Activated T-cell treated with anti-CD3 and anti-CD28 coated beads, Interleukin-2, amount 50 U/mL, for 72 hours (primary cell): ENCODE measurements around the gene KCTD1. TPM values are rescaled to one million over a fixed set of nuclear protein-coding genes. Genes with fewer than 3 reads are reported as not detected.

Source experiments
- ATAC-seq, 2 donors: fragments of 150-1000 bp; cut with Tn5 transposase; replicated peaks in 1 of 2; 2 replicates each; pipeline ENCODE4 v1.10.0; 2021; ENCODE audit warnings: moderate library complexity in 2 of 2, mild to moderate bottlenecking in 1 of 2
- DNase-seq, 2 donors: peaks; one replicate each; pipeline ENCODE4 v3.0.0; 2021 to 2022; ENCODE audit warnings: mixed read lengths in 1 of 2
- H3K27ac Mint-ChIP-seq: one replicate; pipeline ENCODE4 v1.8.0; 2022; ENCODE audit warnings: mild to moderate bottlenecking, moderate library complexity, mixed read lengths
- H3K27me3 Mint-ChIP-seq: one replicate; pipeline ENCODE4 v1.8.0; 2022; ENCODE audit warnings: low read depth, mixed read lengths
- H3K36me3 Mint-ChIP-seq, 2 donors: one replicate each; pipeline ENCODE4 v1.8.0; 2022; ENCODE audit warnings: mixed read lengths in 2 of 2, mild to moderate bottlenecking in 1 of 2; ENCODE audit not compliant: insufficient read depth in 2 of 2
- H3K4me1 Mint-ChIP-seq: one replicate; pipeline ENCODE4 v1.8.0; 2022; ENCODE audit warnings: low read depth, mixed read lengths
- H3K4me3 Mint-ChIP-seq, 2 donors: one replicate each; pipeline ENCODE4 v1.8.0; 2022; ENCODE audit warnings: mild to moderate bottlenecking in 2 of 2, mixed read lengths in 2 of 2, moderate library complexity in 2 of 2
- H3K9me3 Mint-ChIP-seq, 2 donors: one replicate each; pipeline ENCODE4 v1.8.0; 2022; ENCODE audit warnings: mixed read lengths in 2 of 2
- total RNA-seq, 2 donors: library from RNA; stranded (reverse); gene quantifications; one replicate each; pipeline ENCODE4 v1.2.3, GENCODE V29; 2022

The KCTD1 gene
- total RNA-seq, 2 donors from 2014 or later = 6.0 to 7.6 TPM

GRCh38 chr18:26524504-26525351, 23.6 kb downstream of the KCTD1 start:
- no peak overlapping the region for H3K4me3 Mint-ChIP-seq
- no peaks in the 10 kb centered on the region for H3K27me3 Mint-ChIP-seq

GRCh38 chr18:26524002-26524401, 24.4 kb downstream of the KCTD1 start:
- Mint-ChIP-seq H3K36me3 (no peaks in the 10 kb centered on the region), H3K27me3 (no peaks in the 10 kb centered on the region), H3K27ac (no peak overlapping the region), H3K9me3 (no peaks in the 10 kb centered on the region), H3K4me1 (no peaks in the 10 kb centered on the region), H3K4me3 (no peak overlapping the region)
- DNase-seq = no peak
- no peak for ATAC-seq

More at GRCh38 chr18:26524504-26525351, 23.6 kb downstream of the KCTD1 start:
- H3K9me3 Mint-ChIP-seq = peaks cover 0 to 4% of the 10 kb centered on the region in 2 donors
- ATAC-seq (no peak), DNase-seq (no peak)
- H3K36me3 Mint-ChIP-seq = no peaks in the 10 kb centered on the region
- no peak overlapping the region for H3K27ac Mint-ChIP-seq
- no peaks in the 10 kb centered on the region for H3K4me1 Mint-ChIP-seq

- no peaks in the 10 kb centered on the region for H3K9me3 Mint-ChIP-seq
- no peak for DNase-seq
- no peak overlapping the region for H3K4me3 Mint-ChIP-seq
- no peak for ATAC-seq
- no peaks in the 10 kb centered on the region for H3K36me3 Mint-ChIP-seq
- H3K4me1 Mint-ChIP-seq = no peaks in the 10 kb centered on the region
- no peak overlapping the region for H3K27ac Mint-ChIP-seq
- no peaks in the 10 kb centered on the region for H3K27me3 Mint-ChIP-seq
These were observed 26.7 kb downstream of the KCTD1 start for GRCh38 chr18:26521617-26522016.

GRCh38 chr18:26520974-26521373, 27.4 kb downstream of the KCTD1 start:
- no peaks in the 10 kb centered on the region for H3K9me3 Mint-ChIP-seq

GRCh38 chr18:26519114-26519513, 29.2 kb downstream of the KCTD1 start:
- ATAC-seq = no peak
- Mint-ChIP-seq H3K27me3 (no peaks in the 10 kb centered on the region), H3K4me1 (no peaks in the 10 kb centered on the region), H3K27ac (no peak overlapping the region), H3K9me3 (no peaks in the 10 kb centered on the region), H3K36me3 (no peaks in the 10 kb centered on the region), H3K4me3 (no peak overlapping the region)
- no peak for DNase-seq

More at GRCh38 chr18:26520974-26521373, 27.4 kb downstream of the KCTD1 start:
- Mint-ChIP-seq H3K4me1 (no peaks in the 10 kb centered on the region), H3K27me3 (no peaks in the 10 kb centered on the region), H3K27ac (no peak overlapping the region), H3K36me3 (no peaks in the 10 kb centered on the region), H3K4me3 (no peak overlapping the region)
- no peak for DNase-seq
- no peak for ATAC-seq

GRCh38 chr18:26516964-26517363, 31.4 kb downstream of the KCTD1 start:
- Mint-ChIP-seq H3K27ac (no peak overlapping the region), H3K27me3 (no peaks in the 10 kb centered on the region), H3K9me3 (no peaks in the 10 kb centered on the region), H3K36me3 (no peaks in the 10 kb centered on the region), H3K4me3 (no peak overlapping the region), H3K4me1 (no peaks in the 10 kb centered on the region)
- DNase-seq (no peak), ATAC-seq (no peak)

- Mint-ChIP-seq H3K4me1 (no peaks in the 10 kb centered on the region), H3K36me3 (no peaks in the 10 kb centered on the region), H3K27me3 (no peaks in the 10 kb centered on the region), H3K27ac (no peak overlapping the region), H3K9me3 (no peaks in the 10 kb centered on the region), H3K4me3 (no peak overlapping the region)
- ATAC-seq (no peak), DNase-seq (no peak)
These were observed 32.5 kb downstream of the KCTD1 start for GRCh38 chr18:26515643-26516487.

GRCh38 chr18:26511339-26512071, 36.8 kb downstream of the KCTD1 start:
- ATAC-seq = no peak

GRCh38 chr18:26510337-26510736, 38.0 kb downstream of the KCTD1 start:
- Mint-ChIP-seq H3K4me3 (no peak overlapping the region), H3K4me1 (no peaks in the 10 kb centered on the region), H3K36me3 (no peaks in the 10 kb centered on the region), H3K27me3 (no peaks in the 10 kb centered on the region), H3K27ac (no peak overlapping the region), H3K9me3 (no peaks in the 10 kb centered on the region)
- DNase-seq = no peak
- ATAC-seq = no peak

More at GRCh38 chr18:26511339-26512071, 36.8 kb downstream of the KCTD1 start:
- H3K9me3 Mint-ChIP-seq = no peaks in the 10 kb centered on the region
- DNase-seq = no peak
- H3K27ac Mint-ChIP-seq = no peak overlapping the region
- no peaks in the 10 kb centered on the region for H3K4me1 Mint-ChIP-seq
- H3K36me3 Mint-ChIP-seq = no peaks in the 10 kb centered on the region
- H3K27me3 Mint-ChIP-seq = no peaks in the 10 kb centered on the region
- no peak overlapping the region for H3K4me3 Mint-ChIP-seq

GRCh38 chr18:26506012-26506411, 42.3 kb downstream of the KCTD1 start:
- H3K4me1 Mint-ChIP-seq = no peaks in the 10 kb centered on the region
- no peaks in the 10 kb centered on the region for H3K27me3 Mint-ChIP-seq
- DNase-seq = no peak
- ATAC-seq = no peak
- H3K4me3 Mint-ChIP-seq = no peak overlapping the region
- H3K27ac Mint-ChIP-seq = no peak overlapping the region
- H3K36me3 Mint-ChIP-seq = no peaks in the 10 kb centered on the region
- no peaks in the 10 kb centered on the region for H3K9me3 Mint-ChIP-seq

- Mint-ChIP-seq H3K36me3 (no peaks in the 10 kb centered on the region), H3K9me3 (no peaks in the 10 kb centered on the region), H3K4me3 (no peak overlapping the region), H3K27me3 (no peaks in the 10 kb centered on the region), H3K4me1 (no peaks in the 10 kb centered on the region), H3K27ac (no peak overlapping the region)
- ATAC-seq = no peak
- DNase-seq = no peak
These were observed 43.5 kb downstream of the KCTD1 start for GRCh38 chr18:26504831-26505230.

GRCh38 chr18:26503382-26503781, 45.0 kb downstream of the KCTD1 start:
- Mint-ChIP-seq H3K27me3 (no peaks in the 10 kb centered on the region), H3K36me3 (no peaks in the 10 kb centered on the region), H3K4me3 (no peak overlapping the region), H3K9me3 (no peaks in the 10 kb centered on the region), H3K27ac (no peak overlapping the region), H3K4me1 (no peaks in the 10 kb centered on the region)
- ATAC-seq (no peak), DNase-seq (no peak)

- DNase-seq (no peak), ATAC-seq (no peak)
- H3K9me3 Mint-ChIP-seq = no peaks in the 10 kb centered on the region
- H3K27me3 Mint-ChIP-seq = no peaks in the 10 kb centered on the region
- no peak overlapping the region for H3K27ac Mint-ChIP-seq
- no peak overlapping the region for H3K4me3 Mint-ChIP-seq
- H3K36me3 Mint-ChIP-seq = no peaks in the 10 kb centered on the region
- H3K4me1 Mint-ChIP-seq = no peaks in the 10 kb centered on the region
These were observed 45.5 kb downstream of the KCTD1 start for GRCh38 chr18:26502823-26503222.
